ENCODE data around the gene NEK1. TPM values are rescaled to one million over a fixed set of nuclear protein-coding genes. Genes with fewer than 3 reads are reported as not detected.
"Not testable (repeated sequence)": the region's sequence is repeated elsewhere in the genome, so short reads cannot be mapped to it uniquely, and the experiment has no call there.

NEK1 gene
- polyA plus RNA-seq, 1 donor (not counting 4 experiments of a cell fraction or from before 2014, with no cell fraction given), result 7.8 TPM

- no peaks in the 10 kb centered on the region for H3K27me3 ChIP-seq (ENCODE audit: control insufficient read depth, extremely low read depth, insufficient read depth, low read length)
- dilution Hi-C loops (cut with MboI; ENCODE audit: extremely low pct_ligation_motif_present, low sequenced_read_pairs), result no loop called here
- no peak overlapping the region for H3K27ac ChIP-seq (ENCODE audit: control insufficient read depth, insufficient read depth, low read length)
- no peak overlapping the region for H3K4me2 ChIP-seq (ENCODE audit: control insufficient read depth, extremely low read depth, insufficient read depth, low read depth, low read length)
- no peak overlapping the region for H3K9ac ChIP-seq (ENCODE audit: control insufficient read depth, extremely low read depth, insufficient read depth, low read length)
- no peak for TF ChIP-seq CTCF (optimal IDR thresholded peaks at IDR 0.05 in 1 of 3, IDR thresholded peaks at IDR 0.05 in 1 of 3, conservative IDR thresholded peaks at IDR 0.05 in 1 of 3; ENCODE audit: extremely low read depth in 1 of 3, insufficient read depth in 2 of 3, low read length in 3 of 3)
- no peak for TF ChIP-seq EZH2 (IDR thresholded peaks at IDR 0.05; ENCODE audit: low read length)
- H3K9me3 ChIP-seq (ENCODE audit: control insufficient read depth, low read depth, low read length), result no peaks in the 10 kb centered on the region
- H3K4me3 ChIP-seq (ENCODE audit: control insufficient read depth in 2 of 3, extremely low read depth in 1 of 3, insufficient read depth in 2 of 3, low read depth in 1 of 3, low read length in 3 of 3), result no peak overlapping the region
- DNase-seq (ENCODE audit: low read depth, low spot score) (no peak), FAIRE-seq (no peak)
- no peaks in the 10 kb centered on the region for H4K20me1 ChIP-seq (ENCODE audit: control insufficient read depth, extremely low read depth, insufficient read depth, low read length)
- no peak overlapping the region for H2AFZ ChIP-seq (ENCODE audit: control insufficient read depth, low read length)
- no peaks in the 10 kb centered on the region for H3K36me3 ChIP-seq (ENCODE audit: control insufficient read depth in 2 of 2, extremely low read depth in 1 of 2, insufficient read depth in 2 of 2, low read length in 2 of 2)
- H3K9me1 ChIP-seq (ENCODE audit: control insufficient read depth, extremely low read depth, insufficient read depth, low read length), result no peaks in the 10 kb centered on the region
- H3K79me2 ChIP-seq (ENCODE audit: control insufficient read depth, insufficient read depth, low read length), result no peaks in the 10 kb centered on the region
- no peaks in the 10 kb centered on the region for H3K4me1 ChIP-seq (ENCODE audit: control insufficient read depth, extremely low read depth, insufficient read depth, low read length)
Observed at GRCh38 chr4:169460081-169460480, 152.3 kb downstream of the NEK1 start.

GRCh38 chr4:169458575-169458974 lies 153.8 kb downstream of the NEK1 start:
- Histone ChIP-seq H3K27me3 (ENCODE audit: control insufficient read depth, extremely low read depth, insufficient read depth, low read length) (no peaks in the 10 kb centered on the region), H3K9ac (ENCODE audit: control insufficient read depth, extremely low read depth, insufficient read depth, low read length) (no peak overlapping the region), H3K36me3 (ENCODE audit: control insufficient read depth in 2 of 2, extremely low read depth in 1 of 2, insufficient read depth in 2 of 2, low read length in 2 of 2) (no peaks in the 10 kb centered on the region), H3K4me2 (ENCODE audit: control insufficient read depth, extremely low read depth, insufficient read depth, low read depth, low read length) (no peak overlapping the region), H3K4me1 (ENCODE audit: control insufficient read depth, extremely low read depth, insufficient read depth, low read length) (no peaks in the 10 kb centered on the region), H3K27ac (ENCODE audit: control insufficient read depth, insufficient read depth, low read length) (no peak overlapping the region), H4K20me1 (ENCODE audit: control insufficient read depth, extremely low read depth, insufficient read depth, low read length) (no peaks in the 10 kb centered on the region), H3K4me3 (ENCODE audit: control insufficient read depth in 2 of 3, extremely low read depth in 1 of 3, insufficient read depth in 2 of 3, low read depth in 1 of 3, low read length in 3 of 3) (no peak overlapping the region), H3K79me2 (ENCODE audit: control insufficient read depth, insufficient read depth, low read length) (no peaks in the 10 kb centered on the region), H3K9me1 (ENCODE audit: control insufficient read depth, extremely low read depth, insufficient read depth, low read length) (no peaks in the 10 kb centered on the region), H2AFZ (ENCODE audit: control insufficient read depth, low read length) (no peak overlapping the region), H3K9me3 (ENCODE audit: control insufficient read depth, low read depth, low read length) (no peaks in the 10 kb centered on the region)
- no peak for TF ChIP-seq EZH2 (IDR thresholded peaks at IDR 0.05; ENCODE audit: low read length)
- TF ChIP-seq CTCF (optimal IDR thresholded peaks at IDR 0.05 in 1 of 3, IDR thresholded peaks at IDR 0.05 in 1 of 3, conservative IDR thresholded peaks at IDR 0.05 in 1 of 3; ENCODE audit: extremely low read depth in 1 of 3, insufficient read depth in 2 of 3, low read length in 3 of 3), result no peak
- DNase-seq (ENCODE audit: low read depth, low spot score) (no peak), FAIRE-seq (no peak)
- dilution Hi-C loops (cut with MboI; ENCODE audit: extremely low pct_ligation_motif_present, low sequenced_read_pairs), result no loop called here

GRCh38 chr4:169452644-169453043 lies 159.7 kb downstream of the NEK1 start:
- H3K9ac ChIP-seq (ENCODE audit: control insufficient read depth, extremely low read depth, insufficient read depth, low read length); DNase-seq (ENCODE audit: low read depth, low spot score); H3K27me3 ChIP-seq (ENCODE audit: control insufficient read depth, extremely low read depth, insufficient read depth, low read length); H3K4me1 ChIP-seq (ENCODE audit: control insufficient read depth, extremely low read depth, insufficient read depth, low read length); H3K36me3 ChIP-seq (ENCODE audit: control insufficient read depth in 2 of 2, extremely low read depth in 1 of 2, insufficient read depth in 2 of 2, low read length in 2 of 2); H4K20me1 ChIP-seq (ENCODE audit: control insufficient read depth, extremely low read depth, insufficient read depth, low read length); H3K79me2 ChIP-seq (ENCODE audit: control insufficient read depth, insufficient read depth, low read length); H3K4me3 ChIP-seq (ENCODE audit: control insufficient read depth in 2 of 3, extremely low read depth in 1 of 3, insufficient read depth in 2 of 3, low read depth in 1 of 3, low read length in 3 of 3); H3K4me2 ChIP-seq (ENCODE audit: control insufficient read depth, extremely low read depth, insufficient read depth, low read depth, low read length); dilution Hi-C loops (cut with MboI; ENCODE audit: extremely low pct_ligation_motif_present, low sequenced_read_pairs); H3K9me1 ChIP-seq (ENCODE audit: control insufficient read depth, extremely low read depth, insufficient read depth, low read length); FAIRE-seq; H2AFZ ChIP-seq (ENCODE audit: control insufficient read depth, low read length); H3K27ac ChIP-seq (ENCODE audit: control insufficient read depth, insufficient read depth, low read length); H3K9me3 ChIP-seq (ENCODE audit: control insufficient read depth, low read depth, low read length): not testable (repeated sequence)

GRCh38 chr4:169448935-169449334 lies 163.4 kb downstream of the NEK1 start:
- H3K4me2 ChIP-seq (ENCODE audit: control insufficient read depth, extremely low read depth, insufficient read depth, low read depth, low read length); H3K27me3 ChIP-seq (ENCODE audit: control insufficient read depth, extremely low read depth, insufficient read depth, low read length); H2AFZ ChIP-seq (ENCODE audit: control insufficient read depth, low read length); FAIRE-seq; DNase-seq (ENCODE audit: low read depth, low spot score); H3K36me3 ChIP-seq (ENCODE audit: control insufficient read depth in 2 of 2, extremely low read depth in 1 of 2, insufficient read depth in 2 of 2, low read length in 2 of 2); H3K4me3 ChIP-seq (ENCODE audit: control insufficient read depth in 2 of 3, extremely low read depth in 1 of 3, insufficient read depth in 2 of 3, low read depth in 1 of 3, low read length in 3 of 3); H3K9me1 ChIP-seq (ENCODE audit: control insufficient read depth, extremely low read depth, insufficient read depth, low read length); H4K20me1 ChIP-seq (ENCODE audit: control insufficient read depth, extremely low read depth, insufficient read depth, low read length); H3K79me2 ChIP-seq (ENCODE audit: control insufficient read depth, insufficient read depth, low read length); H3K9ac ChIP-seq (ENCODE audit: control insufficient read depth, extremely low read depth, insufficient read depth, low read length); H3K9me3 ChIP-seq (ENCODE audit: control insufficient read depth, low read depth, low read length); dilution Hi-C loops (cut with MboI; ENCODE audit: extremely low pct_ligation_motif_present, low sequenced_read_pairs); H3K27ac ChIP-seq (ENCODE audit: control insufficient read depth, insufficient read depth, low read length); H3K4me1 ChIP-seq (ENCODE audit: control insufficient read depth, extremely low read depth, insufficient read depth, low read length): not testable (repeated sequence)

All from keratinocyte (primary cell).